Astrocyte of the cerebellum (primary cell): ENCODE results near the gene PLK1.

Source experiments
- DNase-seq: peaks from one replicate; pipeline ENCODE4 v3.0.0-alpha.2; 2011; ENCODE audit warnings: low read depth
- H3K4me3 ChIP-seq: 2 replicates; pipeline ENCODE4 v1.5.1; 2011; ENCODE audit warnings: mild to moderate bottlenecking, low read depth, low read length, moderate library complexity
- in situ Hi-C: cut with HindIII; loops from 2 replicates; pipeline ENCODE4 v1.10.0; 2017; ENCODE audit warnings: low sequenced_read_pairs
- TF ChIP-seq, protein P1 (sequence below): IDR thresholded peaks from 2 replicates; pipeline ENCODE4 v1.5.1; 2012; ENCODE audit warnings: low read length, low read depth, moderate library complexity, mild to moderate bottlenecking; ENCODE audit errors: missing control alignments

Gene PLK1

DNA sequence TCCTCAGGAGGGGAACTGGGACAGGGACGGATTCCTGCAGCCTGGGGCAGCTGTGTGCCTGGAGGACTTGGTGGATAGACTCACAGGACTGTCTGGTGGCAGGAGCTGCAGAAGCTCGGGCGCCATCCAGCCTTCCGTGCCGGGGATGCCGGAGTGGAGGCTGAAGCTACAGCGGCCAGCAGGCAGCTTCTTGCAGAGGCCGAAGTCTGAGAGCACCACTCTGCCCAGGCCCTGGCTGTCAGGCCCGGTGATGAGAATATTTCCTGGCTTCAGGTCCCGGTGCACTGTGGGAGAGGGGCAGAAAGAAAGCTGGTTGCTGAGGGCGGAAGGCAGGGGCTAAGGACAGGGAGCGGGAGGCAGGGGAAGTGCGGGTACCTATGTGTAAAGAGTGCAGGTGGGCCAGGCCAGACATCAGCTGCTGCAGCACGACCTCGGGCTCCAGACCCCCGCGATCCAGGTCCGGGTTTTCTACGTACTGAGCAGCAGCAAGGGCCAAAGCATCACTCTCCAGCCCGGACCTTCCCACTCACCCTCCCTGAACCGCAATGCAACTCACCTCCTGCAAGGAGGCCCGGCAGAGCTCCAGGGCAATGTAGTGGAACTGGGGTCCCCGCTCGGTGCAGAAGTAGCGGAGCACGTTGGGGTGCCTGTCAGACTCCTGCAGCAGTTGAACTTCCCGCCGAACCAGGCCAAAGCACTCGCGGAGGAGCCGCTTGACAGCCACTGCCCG lies 16.1 kb downstream of the PLK1 start:
- in situ Hi-C loops = no loop called here
- no peak for DNase-seq
- TF ChIP-seq, protein P1, sequence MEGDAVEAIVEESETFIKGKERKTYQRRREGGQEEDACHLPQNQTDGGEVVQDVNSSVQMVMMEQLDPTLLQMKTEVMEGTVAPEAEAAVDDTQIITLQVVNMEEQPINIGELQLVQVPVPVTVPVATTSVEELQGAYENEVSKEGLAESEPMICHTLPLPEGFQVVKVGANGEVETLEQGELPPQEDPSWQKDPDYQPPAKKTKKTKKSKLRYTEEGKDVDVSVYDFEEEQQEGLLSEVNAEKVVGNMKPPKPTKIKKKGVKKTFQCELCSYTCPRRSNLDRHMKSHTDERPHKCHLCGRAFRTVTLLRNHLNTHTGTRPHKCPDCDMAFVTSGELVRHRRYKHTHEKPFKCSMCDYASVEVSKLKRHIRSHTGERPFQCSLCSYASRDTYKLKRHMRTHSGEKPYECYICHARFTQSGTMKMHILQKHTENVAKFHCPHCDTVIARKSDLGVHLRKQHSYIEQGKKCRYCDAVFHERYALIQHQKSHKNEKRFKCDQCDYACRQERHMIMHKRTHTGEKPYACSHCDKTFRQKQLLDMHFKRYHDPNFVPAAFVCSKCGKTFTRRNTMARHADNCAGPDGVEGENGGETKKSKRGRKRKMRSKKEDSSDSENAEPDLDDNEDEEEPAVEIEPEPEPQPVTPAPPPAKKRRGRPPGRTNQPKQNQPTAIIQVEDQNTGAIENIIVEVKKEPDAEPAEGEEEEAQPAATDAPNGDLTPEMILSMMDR = no peak
- peak overlapping the region; percentile 12 for H3K4me3 ChIP-seq

DNA sequence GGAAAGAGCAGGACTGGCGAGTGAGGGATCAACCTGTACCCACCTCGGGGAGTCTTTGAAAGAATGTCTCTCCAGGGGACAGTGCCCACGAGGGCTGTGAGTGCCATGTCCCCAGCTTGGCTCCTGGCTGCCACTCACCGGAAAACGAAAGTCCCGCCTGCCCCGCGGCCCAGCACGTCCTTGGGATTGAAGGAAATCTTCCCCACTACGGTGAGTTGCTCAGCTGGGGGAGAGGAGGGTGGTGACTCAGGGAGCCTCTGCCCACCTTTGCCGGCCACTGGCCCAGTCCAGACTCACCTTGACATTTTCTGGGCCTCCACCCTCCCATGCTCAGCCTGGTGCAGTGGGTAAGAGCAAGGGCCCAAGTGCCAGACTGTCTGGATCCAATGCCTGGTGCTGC lies 17.1 kb downstream of the PLK1 start:
- DNase-seq = no peak
- no peak overlapping the region for H3K4me3 ChIP-seq
- TF ChIP-seq, protein P1 = no peak
- in situ Hi-C loops = no loop called here

DNA sequence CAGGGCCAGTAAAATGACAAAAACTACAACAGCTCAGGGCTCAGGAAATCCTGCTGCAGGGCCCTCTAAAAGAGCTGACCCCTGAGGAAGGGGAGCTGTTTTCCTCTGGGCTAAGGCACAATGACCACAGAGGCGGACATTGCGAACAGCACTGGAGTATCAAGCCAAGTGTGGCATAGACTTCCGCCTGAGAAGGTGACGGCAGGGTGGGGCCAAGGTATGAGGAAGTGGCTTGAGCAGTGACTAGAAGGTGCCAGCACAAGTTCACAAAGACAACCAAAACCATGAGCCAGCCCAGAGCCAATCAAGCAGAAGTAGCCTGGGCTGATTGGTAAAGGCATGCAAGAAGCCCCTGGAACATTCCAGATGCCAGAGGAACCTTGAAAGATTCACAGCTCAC lies 20.4 kb downstream of the PLK1 start:
- TF ChIP-seq, protein P1 = no peak
- H3K4me3 ChIP-seq = no peak overlapping the region
- DNase-seq = no peak
- in situ Hi-C loops = no loop called here

DNA sequence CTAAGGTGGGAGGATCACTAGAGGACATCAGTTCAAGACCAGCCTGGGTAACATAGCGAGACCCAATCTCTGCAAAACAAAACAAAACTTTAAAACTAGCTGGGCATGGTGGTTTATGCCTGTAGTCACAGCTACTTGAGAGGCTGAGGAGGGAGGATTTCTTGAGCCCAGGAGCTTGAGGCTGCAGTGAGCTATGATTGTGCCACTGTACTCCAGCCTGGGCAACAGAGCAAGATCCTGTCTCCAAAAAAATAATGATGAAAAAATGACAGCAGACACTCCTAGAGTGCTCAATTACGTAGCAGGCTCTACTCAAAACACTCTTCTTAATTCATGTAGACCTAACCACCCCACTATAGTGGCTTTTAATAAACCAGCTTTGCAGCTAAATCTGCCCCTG lies 21.4 kb downstream of the PLK1 start:
- H3K4me3 ChIP-seq = no peak overlapping the region
- TF ChIP-seq, protein P1 = no peak
- no peak for DNase-seq
- in situ Hi-C loops = no loop called here

DNA sequence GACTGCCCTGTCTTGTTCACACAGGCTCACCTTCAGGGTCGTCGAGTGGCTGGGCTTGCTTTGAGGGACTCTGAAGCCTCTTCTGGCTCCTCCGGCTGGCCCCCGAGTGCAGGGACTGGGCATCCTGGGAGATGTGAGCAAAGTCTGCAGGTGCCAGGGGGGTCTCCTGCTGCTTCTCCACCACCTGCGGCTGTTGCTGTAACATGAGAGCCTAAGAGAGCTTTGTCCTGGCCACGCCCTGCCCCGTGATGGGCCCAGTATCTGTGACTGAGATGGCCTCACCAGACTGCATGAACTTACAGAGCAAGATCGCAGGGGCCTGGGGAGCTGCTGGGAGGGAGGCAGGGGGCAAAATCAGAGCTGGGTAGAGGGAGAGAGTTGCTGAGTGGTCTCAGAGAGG lies 21.8 kb downstream of the PLK1 start:
- no peak overlapping the region for H3K4me3 ChIP-seq
- DNase-seq = no peak
- TF ChIP-seq, protein P1 = no peak
- in situ Hi-C loops = no loop called here

DNA sequence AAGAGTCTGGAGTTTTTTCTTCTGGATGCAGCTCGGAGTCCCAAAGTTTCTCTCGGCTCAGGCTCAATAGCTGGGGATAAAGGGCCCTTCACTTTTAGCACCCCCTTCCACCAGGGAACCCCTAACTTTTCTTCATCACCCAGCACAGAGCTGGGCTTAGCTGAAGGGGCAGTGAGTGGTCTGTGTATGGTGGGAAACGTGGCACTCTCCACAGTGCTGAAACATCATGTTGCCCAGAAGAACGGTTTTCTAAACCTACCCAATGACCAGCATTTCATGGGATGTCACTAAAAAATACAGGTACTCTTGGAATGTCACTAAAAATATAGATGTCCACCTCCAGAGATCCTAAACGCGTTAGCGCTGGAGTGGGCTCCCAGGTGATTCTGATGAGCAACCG lies 22.4 kb downstream of the PLK1 start:
- H3K4me3 ChIP-seq = no peak overlapping the region
- in situ Hi-C loops = no loop called here
- TF ChIP-seq, protein P1 = no peak
- no peak for DNase-seq
